HG02970 (cell line): ENCODE measurements around the gene ZNF536.

Experiments
- ATAC-seq: cut with Tn5 transposase; IDR thresholded peaks from one replicate; pipeline ENCODE4 v1.9.1; 2021; ENCODE audit warnings: mild to moderate bottlenecking, moderate library complexity, moderate number of reproducible peaks; ENCODE audit not compliant: unreplicated experiment, low FRiP score

ZNF536 gene

DNA sequence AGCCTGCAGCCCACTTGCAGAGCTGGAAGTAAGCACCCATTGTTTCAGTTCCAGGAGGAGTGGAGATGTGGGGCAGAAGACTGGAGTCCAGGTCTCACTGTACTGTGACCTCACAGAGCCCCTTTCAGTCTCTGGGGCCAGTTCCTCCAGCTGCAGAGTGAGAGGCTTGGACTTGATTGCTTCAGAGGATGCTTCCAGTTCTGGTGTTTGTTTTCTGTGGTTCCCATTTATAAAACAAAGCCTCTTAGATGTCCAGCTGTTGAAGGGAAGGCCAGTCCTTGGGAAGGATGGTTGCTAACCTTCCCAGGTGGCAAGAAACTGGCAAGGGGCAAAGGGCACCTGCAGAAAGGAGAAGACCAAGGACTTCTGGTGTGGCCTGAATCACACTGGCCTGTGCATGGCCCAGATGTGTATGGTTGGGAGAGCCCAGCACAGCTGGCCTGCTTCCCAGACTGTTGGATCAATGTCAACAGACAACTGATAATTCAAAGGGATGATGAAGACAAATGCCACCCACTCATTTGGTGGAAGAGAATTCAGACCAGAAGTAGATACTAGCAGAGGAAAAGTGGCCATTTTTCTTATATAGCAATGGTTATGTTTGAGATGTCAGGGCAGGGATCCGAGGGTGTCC, 218.5 kb downstream of the ZNF536 start:
- no peak for ATAC-seq

DNA sequence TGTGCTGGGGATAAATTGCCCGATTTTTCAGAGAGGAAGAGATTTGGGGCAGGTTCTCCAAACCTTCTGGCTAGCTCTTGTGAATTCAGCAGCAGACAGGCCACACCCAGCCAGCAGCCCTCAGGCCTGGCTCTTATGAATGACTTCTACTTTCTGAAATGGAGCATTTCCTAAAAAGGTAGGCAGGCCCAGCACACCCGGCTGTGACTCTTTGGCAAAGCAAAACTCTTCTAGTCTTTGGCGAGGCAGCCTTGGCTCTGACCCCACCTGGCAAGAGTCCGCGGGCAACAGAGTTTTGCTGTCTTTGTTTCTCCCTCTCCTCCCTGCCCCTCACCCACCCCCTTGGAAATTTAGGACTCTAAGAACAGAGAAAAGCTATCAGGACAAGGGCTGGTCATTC, 221.2 kb downstream of the ZNF536 start:
- no peak for ATAC-seq

DNA sequence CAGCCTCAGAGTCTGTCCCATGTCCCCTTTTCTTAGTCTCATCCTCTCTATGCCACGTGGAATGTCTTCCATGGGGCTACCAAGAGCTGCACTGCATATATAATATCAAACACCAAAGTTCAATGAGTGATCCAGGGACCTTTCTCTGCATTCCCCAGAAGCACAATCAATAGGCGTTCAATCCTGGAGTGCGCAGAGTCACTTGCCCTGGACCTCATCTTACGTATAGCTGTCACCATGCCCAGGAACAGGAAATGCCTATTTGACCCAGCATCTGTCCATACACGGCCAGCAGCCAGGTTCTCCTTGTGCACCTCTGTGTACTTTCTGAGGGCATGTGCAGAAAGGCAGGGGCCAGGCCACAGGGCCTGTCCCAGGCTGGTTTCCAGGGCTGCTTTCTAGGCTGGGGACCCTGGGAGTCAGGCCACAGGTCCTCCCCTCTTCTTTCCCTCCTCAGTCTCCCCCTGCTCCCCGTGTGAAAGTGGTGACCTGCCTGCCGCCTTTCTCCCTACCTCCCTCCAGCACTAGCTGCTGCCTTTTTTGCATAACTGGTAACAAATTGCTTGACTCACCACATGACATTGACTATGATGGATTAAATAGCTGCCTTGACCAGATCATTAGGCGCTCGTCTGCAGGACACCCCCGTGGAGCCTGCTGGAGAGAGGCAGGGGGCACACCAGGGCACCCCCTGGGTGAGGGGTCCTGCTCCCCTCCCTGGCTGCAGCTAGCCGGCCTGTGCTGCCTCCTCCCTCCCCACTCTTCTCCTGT, 222.0 kb downstream of the ZNF536 start:
- no peak for ATAC-seq

DNA sequence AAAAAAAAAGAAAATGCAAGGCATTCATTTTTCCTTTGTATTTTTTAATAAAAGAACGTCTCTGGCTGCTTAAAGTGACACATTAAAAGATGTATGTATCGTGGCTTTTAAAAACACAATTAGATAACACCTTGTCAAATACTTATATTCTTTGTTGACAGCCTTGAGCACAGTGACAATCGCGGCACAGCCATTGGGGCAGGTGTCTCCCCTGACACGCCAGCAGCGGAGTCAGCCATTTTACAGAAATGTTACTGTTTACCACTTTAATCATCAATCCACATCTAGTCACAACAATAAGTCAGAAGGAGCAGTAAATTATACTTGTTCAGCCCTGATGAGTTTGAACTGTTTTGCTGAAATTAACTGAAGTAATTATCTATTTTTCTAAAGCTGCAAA, 224.1 kb downstream of the ZNF536 start:
- ATAC-seq = no peak

DNA sequence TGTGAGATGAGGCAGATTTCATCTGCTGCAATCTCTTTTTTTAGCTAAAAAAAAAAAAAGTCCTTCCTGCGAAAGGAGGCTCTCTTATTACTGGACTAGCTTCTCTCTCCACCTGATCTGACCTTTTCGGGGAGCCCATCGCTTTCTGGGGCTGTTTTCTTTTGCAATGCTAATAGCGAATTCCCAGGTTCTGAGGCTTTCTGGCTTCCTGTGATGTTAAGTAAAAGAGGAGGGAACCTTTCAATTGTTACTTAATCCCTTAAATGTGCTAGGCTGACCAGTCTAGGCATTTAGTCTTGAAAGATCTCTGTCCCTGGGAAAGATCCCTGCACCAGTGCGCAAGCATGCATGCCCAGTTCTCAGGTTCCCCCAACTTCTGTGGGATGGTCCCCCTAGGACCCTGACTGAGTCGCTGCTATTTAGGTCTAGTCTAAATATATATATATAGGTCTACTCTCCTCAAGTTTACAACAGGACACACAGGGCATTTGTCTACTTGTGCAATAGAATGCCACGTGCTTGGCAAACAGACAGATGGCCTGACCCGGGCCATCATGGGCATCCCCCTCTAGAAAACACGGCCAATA, 224.7 kb downstream of the ZNF536 start:
- ATAC-seq = no peak

GRCh38 chr19:30598688-30599087, 226.5 kb downstream of the ZNF536 start:
- no peak for ATAC-seq

GRCh38 chr19:30602661-30603350, 230.6 kb downstream of the ZNF536 start:
- no peak for ATAC-seq

DNA sequence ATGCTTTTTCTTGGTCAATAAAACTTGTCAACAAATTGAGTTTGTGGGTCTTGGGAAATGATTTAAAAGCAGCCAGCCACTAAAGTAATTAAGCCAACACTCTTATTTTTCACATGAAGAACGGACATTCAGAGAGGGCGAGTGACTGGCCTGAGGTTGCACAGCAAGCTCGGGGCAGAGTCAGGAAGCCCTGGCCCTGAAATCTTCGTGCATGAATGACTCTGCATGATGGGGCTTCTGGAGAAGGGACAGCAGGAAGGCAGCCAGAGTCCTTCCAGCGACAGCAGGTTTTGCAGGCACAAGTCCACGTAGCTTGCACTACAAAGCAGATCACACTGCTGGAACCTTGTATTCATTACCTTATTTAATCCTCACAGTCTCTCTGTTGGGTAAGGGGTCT, 232.5 kb downstream of the ZNF536 start:
- ATAC-seq = no peak

DNA sequence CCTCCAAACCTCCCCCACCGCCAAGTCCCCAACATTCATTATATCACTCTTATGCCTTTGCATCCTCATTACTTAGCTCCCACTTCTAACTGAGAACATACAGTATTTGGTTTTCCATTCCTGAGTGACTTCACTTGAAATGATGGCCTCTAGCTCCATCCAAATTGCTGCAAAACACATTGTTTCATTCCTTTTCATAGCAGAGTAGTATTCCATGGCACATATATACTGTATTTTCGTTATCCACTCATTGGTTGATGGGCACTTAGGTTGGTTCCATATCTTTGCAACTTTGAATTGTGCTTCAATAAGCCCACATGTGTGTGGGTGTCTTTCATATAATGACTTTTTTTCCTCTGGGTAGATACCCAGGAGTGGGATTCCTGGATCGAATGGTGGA, 233.1 kb downstream of the ZNF536 start:
- ATAC-seq = no peak

- no peak for ATAC-seq
Measured at GRCh38 chr19:30606114-30607050, 234.2 kb downstream of the ZNF536 start.
